H9 (cell line): ENCODE measurements around the gene NDUFA9. TPM values are rescaled to one million over a fixed set of nuclear protein-coding genes. Genes with fewer than 3 reads are reported as not detected.

Experiments used
- DNase-seq: peaks from one replicate; pipeline ENCODE4 v3.0.0-alpha.2; 2017
- H2AFZ ChIP-seq: one replicate; pipeline ENCODE4 v1.6.1; 2013; ENCODE audit warnings: mild to moderate bottlenecking, low read length, control low read depth, moderate library complexity
- H2AK5ac ChIP-seq: 2 replicates; pipeline ENCODE4 v1.6.1; 2013; ENCODE audit warnings: low read length, control low read depth, mixed read lengths; ENCODE audit not compliant: insufficient read length
- H2BK120ac ChIP-seq: one replicate; pipeline ENCODE4 v1.6.1; 2013; ENCODE audit warnings: low read depth, mild to moderate bottlenecking, low read length, control low read depth, inconsistent platforms; ENCODE audit not compliant: poor library complexity, severe bottlenecking
- H2BK12ac ChIP-seq: 2 replicates; pipeline ENCODE4 v1.6.1; 2013; ENCODE audit warnings: low read length, control low read depth, mixed read lengths, low read depth; ENCODE audit not compliant: insufficient read length
- H2BK15ac ChIP-seq: 2 replicates; pipeline ENCODE4 v1.6.1; 2013; ENCODE audit warnings: low read depth, low read length, control low read depth
- H2BK20ac ChIP-seq: one replicate; pipeline ENCODE4 v1.6.1; 2013; ENCODE audit warnings: low read depth, mild to moderate bottlenecking, low read length, control low read depth, inconsistent platforms; ENCODE audit not compliant: poor library complexity, severe bottlenecking
- H2BK5ac ChIP-seq: 2 replicates; pipeline ENCODE4 v1.6.1; 2013; ENCODE audit warnings: low read length, control low read depth, mixed read lengths; ENCODE audit not compliant: insufficient read length
- H3K14ac ChIP-seq: 2 replicates; pipeline ENCODE4 v1.6.1; 2013; ENCODE audit warnings: low read length, control low read depth; ENCODE audit not compliant: insufficient read depth
- H3K18ac ChIP-seq: 2 replicates; pipeline ENCODE4 v1.6.1; 2013; ENCODE audit warnings: low read depth, mild to moderate bottlenecking, mixed read lengths, low read length, control low read depth; ENCODE audit not compliant: insufficient read length
- H3K23ac ChIP-seq: 2 replicates; pipeline ENCODE4 v1.6.1; 2013; ENCODE audit warnings: low read length, control low read depth, mixed read lengths, low read depth; ENCODE audit not compliant: insufficient read length
- H3K23me2 ChIP-seq: 2 replicates; pipeline ENCODE4 v1.6.1; 2013; ENCODE audit warnings: low read depth, mild to moderate bottlenecking, mixed read lengths, low read length, control low read depth; ENCODE audit not compliant: insufficient read length, poor library complexity, severe bottlenecking
- H3K27ac ChIP-seq: 2 replicates; pipeline ENCODE4 v1.5.1; 2013; ENCODE audit warnings: low read length, control low read depth, mixed read lengths, low read depth; ENCODE audit not compliant: insufficient read length
- H3K27me3 ChIP-seq: 2 replicates; pipeline ENCODE4 v1.6.1; 2013; ENCODE audit warnings: low read length, control low read depth, inconsistent platforms; ENCODE audit not compliant: insufficient read depth
- H3K4ac ChIP-seq: 2 replicates; pipeline ENCODE4 v1.6.1; 2013; ENCODE audit warnings: low read depth, mild to moderate bottlenecking, control low read depth, inconsistent platforms, low read length, moderate library complexity
- H3K4me1 ChIP-seq: 2 replicates; pipeline ENCODE4 v1.6.1; 2013; ENCODE audit warnings: low read length, control low read depth, inconsistent platforms; ENCODE audit not compliant: insufficient read depth
- H3K4me2 ChIP-seq: 2 replicates; pipeline ENCODE4 v1.6.1; 2013; ENCODE audit warnings: low read length, control low read depth, mixed read lengths; ENCODE audit not compliant: insufficient read length, insufficient read depth
- H3K56ac ChIP-seq: 2 replicates; pipeline ENCODE4 v1.6.1; 2013; ENCODE audit warnings: low read depth, mild to moderate bottlenecking, mixed read lengths, low read length, control low read depth; ENCODE audit not compliant: insufficient read length
- H3K79me1 ChIP-seq: 2 replicates; pipeline ENCODE4 v1.6.1; 2013; ENCODE audit warnings: low read depth, mild to moderate bottlenecking, moderate library complexity, low read length, control low read depth, inconsistent platforms; ENCODE audit not compliant: insufficient read depth, poor library complexity, severe bottlenecking
- H3K79me2 ChIP-seq: 2 replicates; pipeline ENCODE4 v1.6.1; 2013; ENCODE audit warnings: low read length, control low read depth, inconsistent platforms; ENCODE audit not compliant: insufficient read depth
- H3K9ac ChIP-seq: 2 replicates; pipeline ENCODE4 v1.6.1; 2013; ENCODE audit warnings: low read length, control low read depth, mixed read lengths; ENCODE audit not compliant: insufficient read length; ENCODE audit errors: extremely low read depth
- H3K9me3 ChIP-seq: one replicate; pipeline ENCODE4 v1.6.1; 2013; ENCODE audit warnings: low read depth, low read length, inconsistent platforms; ENCODE audit not compliant: control insufficient read depth
- H3T11ph ChIP-seq: one replicate; pipeline ENCODE4 v1.6.1; 2013; ENCODE audit warnings: mild to moderate bottlenecking, low read length, control low read depth, inconsistent platforms
- H4K20me1 ChIP-seq: one replicate; pipeline ENCODE4 v1.6.1; 2013; ENCODE audit not compliant: control insufficient read depth, insufficient read length, insufficient read depth
- H4K5ac ChIP-seq: 2 replicates; pipeline ENCODE4 v1.6.1; 2013; ENCODE audit warnings: low read depth, mild to moderate bottlenecking, mixed read lengths, low read length, control low read depth; ENCODE audit not compliant: insufficient read length
- H4K8ac ChIP-seq: replicated peaks from 2 replicates; pipeline ENCODE4 v1.6.1; 2013; ENCODE audit warnings: low read length, control low read depth, mixed read lengths, low read depth; ENCODE audit not compliant: insufficient read length
- H4K91ac ChIP-seq: 2 replicates; pipeline ENCODE4 v1.6.1; 2013; ENCODE audit warnings: low read depth, mild to moderate bottlenecking, moderate library complexity, mixed read lengths, low read length, control low read depth; ENCODE audit not compliant: insufficient read length
- H3K27ac Mint-ChIP-seq, 3 experiments: 2 replicates in 2 of 3; 3 replicates in 1 of 3; pipeline ENCODE4 v1.8.0; 2020 to 2021; ENCODE audit warnings: mixed read lengths in 3 of 3, mild to moderate bottlenecking in 1 of 3, moderate library complexity in 1 of 3
- H3K27me3 Mint-ChIP-seq: 2 replicates; pipeline ENCODE4 v1.8.0; 2021; ENCODE audit warnings: low read depth, mild to moderate bottlenecking, moderate library complexity, mixed read lengths
- H3K36me3 Mint-ChIP-seq, 3 experiments: 2 replicates in 2 of 3; 3 replicates in 1 of 3; pipeline ENCODE4 v1.8.0; 2020 to 2021; ENCODE audit warnings: low read depth in 3 of 3, mixed read lengths in 3 of 3; ENCODE audit not compliant: insufficient read depth in 1 of 3
- H3K4me1 Mint-ChIP-seq, 2 experiments: 2 replicates each; pipeline ENCODE4 v1.8.0; 2020; ENCODE audit warnings: mixed read lengths in 2 of 2
- H3K4me3 Mint-ChIP-seq, 2 experiments: 2 replicates in 1 of 2; 3 replicates in 1 of 2; pipeline ENCODE4 v1.8.0; 2020 to 2021; ENCODE audit warnings: mild to moderate bottlenecking in 2 of 2, mixed read lengths in 2 of 2, moderate library complexity in 1 of 2
- H3K9me3 Mint-ChIP-seq, 2 experiments: 2 replicates in 1 of 2; 3 replicates in 1 of 2; pipeline ENCODE4 v1.8.0; 2020; ENCODE audit warnings: mild to moderate bottlenecking in 2 of 2, mixed read lengths in 2 of 2, moderate library complexity in 1 of 2
- WGBS: extraction: QIAGEN DNeasy Blood & Tissue Kit; methylation state at CpG from one replicate; pipeline ENCODE4 v1.1.7; 2013; ENCODE audit warnings: missing lambda C conversion rate, low lambda C conversion rate, mixed read lengths; ENCODE audit not compliant: insufficient read length; ENCODE audit errors: extremely low coverage; 5-methylcytosine and 5-hydroxymethylcytosine counted together
- total RNA-seq: library from RNA; stranded (reverse); gene quantifications from 2 replicates; pipeline ENCODE4 v1.2.1, GENCODE V29; 2021
- TF ChIP-seq, protein P1 (sequence below): fragments of 200-600 bp; sonication (generic); conservative IDR thresholded peaks from 3 replicates; pipeline ENCODE4 v1.8.0; 2021; ENCODE audit warnings: antibody characterized with exemption, mild to moderate bottlenecking

Gene NDUFA9
- total RNA-seq, 1 experiment from 2014 or later, result 83.9 TPM

DNA sequence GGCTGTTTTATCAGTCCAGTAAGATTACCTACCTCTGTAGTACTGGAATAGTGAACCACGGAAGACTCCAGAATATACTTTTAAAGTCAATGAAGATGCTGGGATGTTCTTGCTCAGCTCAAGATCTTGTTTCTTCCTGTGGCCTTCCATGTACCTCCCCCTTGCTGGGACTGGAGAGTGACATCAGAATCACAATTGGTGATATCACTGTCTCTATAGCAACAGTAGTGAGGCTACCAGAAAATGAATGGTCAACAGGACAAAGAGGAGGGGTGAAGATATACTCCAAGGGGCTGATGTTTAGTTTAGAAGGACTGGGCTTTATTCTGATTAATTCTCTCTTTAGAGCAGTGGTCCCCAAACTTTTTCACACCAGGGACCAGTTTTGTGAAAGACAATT lies 3.9 kb upstream of the NDUFA9 start:
- peaks cover under 1% of the 10 kb centered on the region; the same call in 1 of the 2 replicates for H3K79me2 ChIP-seq
- H3K79me1 ChIP-seq, result no peaks in the 10 kb centered on the region
- H3K4me1 Mint-ChIP-seq, result peaks cover 16 to 22% of the 10 kb centered on the region in 2 experiments
- no peaks in the 10 kb centered on the region for H3K23me2 ChIP-seq
- H2BK15ac ChIP-seq, result no peak overlapping the region
- H3K4me1 ChIP-seq, result no peaks in the 10 kb centered on the region; the same call in 1 of the 2 replicates
- no peak overlapping the region for H3K27ac Mint-ChIP-seq
- no peak overlapping the region for H4K8ac ChIP-seq
- no peak overlapping the region for H3K18ac ChIP-seq
- H2BK120ac ChIP-seq, result no peak overlapping the region
- no peak overlapping the region for H2AFZ ChIP-seq
- DNase-seq, result no peak
- TF ChIP-seq, protein P1, sequence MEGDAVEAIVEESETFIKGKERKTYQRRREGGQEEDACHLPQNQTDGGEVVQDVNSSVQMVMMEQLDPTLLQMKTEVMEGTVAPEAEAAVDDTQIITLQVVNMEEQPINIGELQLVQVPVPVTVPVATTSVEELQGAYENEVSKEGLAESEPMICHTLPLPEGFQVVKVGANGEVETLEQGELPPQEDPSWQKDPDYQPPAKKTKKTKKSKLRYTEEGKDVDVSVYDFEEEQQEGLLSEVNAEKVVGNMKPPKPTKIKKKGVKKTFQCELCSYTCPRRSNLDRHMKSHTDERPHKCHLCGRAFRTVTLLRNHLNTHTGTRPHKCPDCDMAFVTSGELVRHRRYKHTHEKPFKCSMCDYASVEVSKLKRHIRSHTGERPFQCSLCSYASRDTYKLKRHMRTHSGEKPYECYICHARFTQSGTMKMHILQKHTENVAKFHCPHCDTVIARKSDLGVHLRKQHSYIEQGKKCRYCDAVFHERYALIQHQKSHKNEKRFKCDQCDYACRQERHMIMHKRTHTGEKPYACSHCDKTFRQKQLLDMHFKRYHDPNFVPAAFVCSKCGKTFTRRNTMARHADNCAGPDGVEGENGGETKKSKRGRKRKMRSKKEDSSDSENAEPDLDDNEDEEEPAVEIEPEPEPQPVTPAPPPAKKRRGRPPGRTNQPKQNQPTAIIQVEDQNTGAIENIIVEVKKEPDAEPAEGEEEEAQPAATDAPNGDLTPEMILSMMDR, result no peak
- no peaks in the 10 kb centered on the region for H3K27me3 ChIP-seq
- no peaks in the 10 kb centered on the region for H4K20me1 ChIP-seq
- no peak overlapping the region for H3K56ac ChIP-seq
- no peak overlapping the region for H3K4me2 ChIP-seq
- no peak overlapping the region for H4K91ac ChIP-seq
- no peak overlapping the region for H2BK20ac ChIP-seq
- H3K9me3 ChIP-seq, result no peaks in the 10 kb centered on the region
- WGBS, result no CpG with 5 or more reads among the region's 1 CpG
- H3T11ph ChIP-seq, result no peak overlapping the region
- no peak overlapping the region for H3K14ac ChIP-seq
- no peaks in the 10 kb centered on the region; the same call in 1 of the 2 replicates for H3K27me3 Mint-ChIP-seq
- no peaks in the 10 kb centered on the region for H3K9me3 Mint-ChIP-seq
- no peak overlapping the region for H2BK12ac ChIP-seq
- no peak overlapping the region for H3K23ac ChIP-seq
- H2BK5ac ChIP-seq, result no peak overlapping the region
- H3K27ac ChIP-seq, result no peak overlapping the region
- no peaks in the 10 kb centered on the region for H3K36me3 Mint-ChIP-seq
- no peak overlapping the region for H4K5ac ChIP-seq
- no peak overlapping the region for H3K4me3 Mint-ChIP-seq
- no peak overlapping the region for H2AK5ac ChIP-seq
- no peak overlapping the region for H3K9ac ChIP-seq
- H3K4ac ChIP-seq, result no peak overlapping the region
